RWPE2 (cell line): Measurements from ENCODE around the gene METTL1.

Source experiments
- ATAC-seq: fragments of 200-7000 bp; cut with Tn5 transposase; 3 replicates; pipeline ENCODE4 v1.9.1; 2021; ENCODE audit warnings: low read depth
- DNase-seq: peaks from one replicate; pipeline ENCODE4 v3.0.0-alpha.2; 2020; ENCODE audit warnings: low spot score
- H3K27ac ChIP-seq: fragments of 450-650 bp; 2 replicates; pipeline ENCODE4 v1.5.1; 2017; ENCODE audit warnings: mild to moderate bottlenecking; ENCODE audit not compliant: poor library complexity, severe bottlenecking
- H3K27me3 ChIP-seq: fragments of 250-450 bp; sonication (Bioruptor Pico); 2 replicates; pipeline ENCODE4 v1.5.1; 2021; ENCODE audit warnings: mild to moderate bottlenecking, moderate library complexity; ENCODE audit not compliant: insufficient read depth, poor library complexity, severe bottlenecking
- H3K36me3 ChIP-seq: fragments of 250-450 bp; sonication (Bioruptor Pico); 2 replicates; pipeline ENCODE4 v1.5.1; 2020; ENCODE audit warnings: low read depth, mild to moderate bottlenecking, moderate library complexity
- H3K4me1 ChIP-seq: fragments of 250-450 bp; sonication (Bioruptor Pico); 2 replicates; pipeline ENCODE4 v1.5.1; 2021; ENCODE audit warnings: mild to moderate bottlenecking, moderate library complexity; ENCODE audit not compliant: insufficient read depth, poor library complexity, severe bottlenecking
- H3K4me3 ChIP-seq: fragments of 250-450 bp; sonication (Bioruptor Pico); 2 replicates; pipeline ENCODE4 v1.5.1; 2021; ENCODE audit warnings: mild to moderate bottlenecking, moderate library complexity; ENCODE audit not compliant: severe bottlenecking
- H3K9me3 ChIP-seq: fragments of 250-450 bp; sonication (Bioruptor Pico); 2 replicates; pipeline ENCODE4 v1.5.1; 2021; ENCODE audit warnings: mild to moderate bottlenecking, moderate library complexity; ENCODE audit not compliant: severe bottlenecking
- TF ChIP-seq, protein P1 (sequence below): fragments of 450-650 bp; IDR thresholded peaks from one replicate; pipeline ENCODE4 v1.5.1; 2017; ENCODE audit warnings: mild to moderate bottlenecking, moderate library complexity; ENCODE audit not compliant: poor library complexity, severe bottlenecking

METTL1 gene

GRCh38 chr12:57765698-57766463, 6.0 kb downstream of the METTL1 start:
- no peak for DNase-seq
- Histone ChIP-seq H3K36me3 (peaks cover 41% of the 10 kb centered on the region), H3K27ac (peak overlapping the region; percentile 83), H3K4me3 (peak overlapping the region; percentile 55), H3K9me3 (no peaks in the 10 kb centered on the region), H3K27me3 (no peaks in the 10 kb centered on the region), H3K4me1 (peaks cover 4% of the 10 kb centered on the region)
- ATAC-seq: peak; percentile 27
- TF ChIP-seq, protein P1, sequence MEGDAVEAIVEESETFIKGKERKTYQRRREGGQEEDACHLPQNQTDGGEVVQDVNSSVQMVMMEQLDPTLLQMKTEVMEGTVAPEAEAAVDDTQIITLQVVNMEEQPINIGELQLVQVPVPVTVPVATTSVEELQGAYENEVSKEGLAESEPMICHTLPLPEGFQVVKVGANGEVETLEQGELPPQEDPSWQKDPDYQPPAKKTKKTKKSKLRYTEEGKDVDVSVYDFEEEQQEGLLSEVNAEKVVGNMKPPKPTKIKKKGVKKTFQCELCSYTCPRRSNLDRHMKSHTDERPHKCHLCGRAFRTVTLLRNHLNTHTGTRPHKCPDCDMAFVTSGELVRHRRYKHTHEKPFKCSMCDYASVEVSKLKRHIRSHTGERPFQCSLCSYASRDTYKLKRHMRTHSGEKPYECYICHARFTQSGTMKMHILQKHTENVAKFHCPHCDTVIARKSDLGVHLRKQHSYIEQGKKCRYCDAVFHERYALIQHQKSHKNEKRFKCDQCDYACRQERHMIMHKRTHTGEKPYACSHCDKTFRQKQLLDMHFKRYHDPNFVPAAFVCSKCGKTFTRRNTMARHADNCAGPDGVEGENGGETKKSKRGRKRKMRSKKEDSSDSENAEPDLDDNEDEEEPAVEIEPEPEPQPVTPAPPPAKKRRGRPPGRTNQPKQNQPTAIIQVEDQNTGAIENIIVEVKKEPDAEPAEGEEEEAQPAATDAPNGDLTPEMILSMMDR: no peak

- H3K4me3 ChIP-seq: peak overlapping the region; percentile 55
- DNase-seq: peak; percentile 87
- H3K27ac ChIP-seq: peak overlapping the region; percentile 83
- H3K27me3 ChIP-seq: no peaks in the 10 kb centered on the region
- no peaks in the 10 kb centered on the region for H3K9me3 ChIP-seq
- H3K36me3 ChIP-seq: peaks cover 38% of the 10 kb centered on the region
- H3K4me1 ChIP-seq: peaks cover 4% of the 10 kb centered on the region
- peak; percentile 62 for ATAC-seq
- TF ChIP-seq, protein P1: peak; percentile 63
These were observed 6.8 kb downstream of the METTL1 start for GRCh38 chr12:57765003-57765697.

GRCh38 chr12:57764662-57765002, 7.3 kb downstream of the METTL1 start:
- Histone ChIP-seq H3K36me3 (peaks cover 37% of the 10 kb centered on the region), H3K9me3 (no peaks in the 10 kb centered on the region), H3K27me3 (no peaks in the 10 kb centered on the region), H3K4me3 (peak overlapping the region; percentile 55), H3K4me1 (peaks cover 4% of the 10 kb centered on the region), H3K27ac (peak overlapping the region; percentile 83)
- TF ChIP-seq, protein P1: no peak
- DNase-seq (no peak), ATAC-seq (no peak)

DNA sequence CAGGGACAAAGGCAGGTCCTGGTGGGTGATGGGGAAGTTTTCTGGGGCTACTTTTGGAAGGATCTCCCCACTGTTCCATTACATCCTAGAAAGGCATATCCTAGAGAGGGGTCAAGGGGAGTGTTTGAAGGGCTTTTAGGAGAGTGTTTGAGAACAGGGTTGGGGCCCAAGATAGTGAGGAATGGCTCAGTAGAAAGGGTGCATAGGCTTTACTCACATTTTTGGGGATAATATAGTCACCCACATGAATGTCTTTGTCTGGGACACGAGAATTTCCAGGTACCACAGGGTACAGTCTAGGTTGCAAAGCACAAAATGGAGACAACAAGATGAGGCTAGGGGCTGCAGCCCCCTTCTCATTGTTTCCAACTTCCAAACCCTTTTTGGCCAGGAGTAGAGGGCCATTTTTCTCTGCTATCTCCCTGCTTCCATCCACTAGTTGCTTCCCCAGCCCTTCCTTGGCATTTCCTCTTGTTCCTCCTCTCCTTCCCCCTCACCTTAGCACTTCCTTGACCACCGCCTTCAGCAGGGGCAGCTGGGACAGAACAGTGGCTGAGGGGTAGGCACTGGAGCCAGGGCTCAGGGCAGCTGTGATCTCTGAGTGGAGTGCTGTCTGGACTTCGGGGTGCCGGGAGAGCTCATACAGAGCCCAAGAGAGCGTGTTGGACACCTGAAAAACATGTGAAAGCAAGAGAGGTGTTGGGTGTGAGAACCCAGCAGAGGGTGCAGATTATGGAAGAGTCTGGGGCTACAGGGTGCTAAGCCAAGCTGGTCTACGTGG, 7.8 kb downstream of the METTL1 start:
- DNase-seq (no peak), ATAC-seq (no peak)
- TF ChIP-seq, protein P1: no peak
- H3K4me3 ChIP-seq: peak overlapping the region; percentile 55
- H3K27ac ChIP-seq: peak overlapping the region; percentile 83
- H3K4me1 ChIP-seq: peaks cover 4% of the 10 kb centered on the region
- peaks cover 37% of the 10 kb centered on the region for H3K36me3 ChIP-seq
- no peaks in the 10 kb centered on the region for H3K27me3 ChIP-seq
- no peaks in the 10 kb centered on the region for H3K9me3 ChIP-seq
